Measurements from ENCODE around the gene NCAPG2.
A peak's percentile ranks its signal among the peaks of the same experiment; 100 is the strongest.
"Not testable (repeated sequence)": the region's sequence is repeated elsewhere in the genome, so short reads cannot be mapped to it uniquely, and the experiment has no call there.

Gene NCAPG2

GRCh38 chr7:158698657-158699195 is 5.9 kb downstream of the NCAPG2 start:
- no peak for DNase-seq (ENCODE audit: extremely low read depth, low read depth)
- no peak for TF ChIP-seq CTCF (IDR thresholded peaks at IDR 0.05; ENCODE audit: low read depth, low read length)

DNA sequence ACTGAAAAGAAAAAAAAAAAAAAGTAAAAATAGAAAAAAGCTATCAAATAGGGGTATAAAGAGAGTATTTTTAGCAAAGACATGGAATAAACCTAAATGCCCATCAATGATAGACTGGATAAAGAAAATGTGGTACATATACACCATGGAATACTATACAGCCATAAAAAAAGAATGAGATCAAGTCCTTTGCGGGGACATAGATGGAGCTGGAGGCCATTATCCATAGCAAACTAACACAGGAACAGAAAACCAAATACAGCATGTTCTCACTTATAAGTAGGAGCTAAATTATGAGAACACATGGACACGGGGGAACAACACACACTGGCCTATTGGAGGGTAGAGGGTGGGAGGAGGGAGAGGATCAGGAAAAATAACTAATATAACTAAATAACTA is 7.0 kb downstream of the NCAPG2 start:
- not testable (repeated sequence) for DNase-seq (ENCODE audit: extremely low read depth, low read depth)

DNA sequence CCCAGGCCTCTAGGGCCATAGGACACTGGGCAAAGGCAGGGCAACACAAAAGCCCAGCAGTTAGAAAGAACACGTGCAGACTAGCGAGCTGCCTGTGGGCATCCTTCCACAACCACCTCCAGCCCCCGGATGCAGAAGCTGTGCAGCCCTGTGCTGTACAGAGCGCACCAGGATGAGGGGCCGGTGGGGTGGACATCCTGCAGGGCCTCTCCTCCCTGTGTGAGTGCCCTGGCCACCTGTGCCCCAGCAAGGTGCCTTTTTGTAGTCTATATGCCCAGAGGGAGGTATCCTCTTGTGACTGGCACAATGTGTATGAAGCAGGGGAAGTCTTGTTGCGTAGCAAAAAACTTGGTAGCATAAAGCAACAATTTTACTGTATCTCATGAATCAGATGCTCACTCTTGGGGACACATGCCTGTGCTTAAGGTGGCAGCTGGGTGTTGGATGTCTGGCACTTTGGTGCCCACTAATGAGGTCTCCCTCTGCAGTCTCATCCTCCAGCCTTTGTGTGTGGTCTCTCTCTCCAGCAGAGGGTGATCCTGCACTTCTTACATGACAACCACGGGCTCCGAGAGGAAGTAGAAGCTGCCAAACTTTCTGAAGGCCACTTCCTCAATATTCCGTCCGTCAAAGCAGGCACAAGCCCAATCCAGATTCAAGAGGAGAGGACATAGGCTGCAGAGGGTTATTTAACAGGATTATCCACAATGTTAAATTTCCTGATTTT is 8.7 kb downstream of the NCAPG2 start:
- peak; percentile 72 for TF ChIP-seq CTCF (IDR thresholded peaks at IDR 0.05; ENCODE audit: low read depth, low read length)
- DNase-seq (ENCODE audit: extremely low read depth, low read depth) = peak; percentile 55

DNA sequence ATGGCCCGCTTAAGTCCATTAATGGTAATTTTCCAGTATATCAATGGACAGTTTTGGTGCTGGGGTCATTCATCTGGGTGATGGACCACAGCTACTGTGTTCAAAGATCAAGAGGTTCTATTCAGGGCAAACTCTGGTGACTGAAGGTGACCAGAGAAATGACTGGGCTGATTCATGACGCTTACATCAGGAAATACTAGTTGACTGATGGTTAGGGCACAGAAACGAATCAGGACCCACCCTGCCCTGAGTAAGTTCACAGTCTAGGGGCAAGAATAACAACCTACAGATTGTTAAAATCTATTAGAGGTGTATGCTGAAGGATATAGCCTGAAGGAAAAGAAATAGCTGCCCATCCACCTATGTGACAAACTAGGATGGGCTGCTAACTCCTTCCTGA is 9.5 kb downstream of the NCAPG2 start:
- TF ChIP-seq CTCF (IDR thresholded peaks at IDR 0.05; ENCODE audit: low read depth, low read length) = no peak
- DNase-seq (ENCODE audit: extremely low read depth, low read depth) = no peak

DNA sequence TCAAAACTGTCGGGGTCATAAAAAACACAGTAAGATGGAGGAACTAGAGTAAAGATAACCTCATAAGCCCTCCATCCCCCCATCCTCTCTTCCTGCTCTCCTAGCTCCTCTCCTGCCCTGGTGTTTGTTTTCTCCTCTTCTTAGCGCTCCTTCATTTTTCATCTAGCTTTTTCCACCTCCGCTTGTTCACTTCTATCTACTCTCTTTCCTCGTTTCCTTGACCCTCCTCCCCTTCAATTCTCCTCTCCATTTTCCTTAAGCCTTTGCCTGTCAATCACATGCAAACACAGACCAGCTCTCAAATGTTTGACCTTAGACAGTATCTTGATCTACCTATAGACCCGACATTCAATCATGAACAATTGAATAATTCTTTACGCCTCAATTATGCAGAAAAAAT is 10.0 kb downstream of the NCAPG2 start:
- DNase-seq (ENCODE audit: extremely low read depth, low read depth) = no peak
- no peak for TF ChIP-seq CTCF (IDR thresholded peaks at IDR 0.05; ENCODE audit: low read depth, low read length)

- DNase-seq (ENCODE audit: extremely low read depth, low read depth) = no peak
- TF ChIP-seq CTCF (IDR thresholded peaks at IDR 0.05; ENCODE audit: low read depth, low read length) = no peak
Measured at GRCh38 chr7:158689488-158689887, 15.1 kb downstream of the NCAPG2 start.

GRCh38 chr7:158687406-158687805 is 17.2 kb downstream of the NCAPG2 start:
- TF ChIP-seq CTCF (IDR thresholded peaks at IDR 0.05; ENCODE audit: low read depth, low read length) = no peak
- no peak for DNase-seq (ENCODE audit: extremely low read depth, low read depth)

DNA sequence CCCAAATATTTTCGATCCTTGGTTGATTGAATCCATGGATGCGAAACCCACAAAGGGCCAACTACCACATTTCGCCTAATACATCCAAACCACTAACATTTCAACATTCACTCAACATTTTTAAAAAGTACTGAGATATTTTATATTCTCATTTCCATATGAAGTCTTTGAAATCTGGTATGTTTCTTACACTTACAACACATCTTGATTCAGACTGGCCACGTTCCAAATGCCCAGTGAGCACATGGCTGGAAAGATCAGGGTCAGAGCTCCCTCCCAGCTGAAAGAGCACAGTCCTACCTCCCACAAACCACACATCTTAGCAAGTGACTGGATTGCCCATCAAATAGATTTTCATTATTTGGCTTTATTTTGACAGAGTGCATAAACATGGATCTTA is 18.9 kb downstream of the NCAPG2 start:
- TF ChIP-seq CTCF (IDR thresholded peaks at IDR 0.05; ENCODE audit: low read depth, low read length) = no peak
- DNase-seq (ENCODE audit: extremely low read depth, low read depth) = peak; percentile 16
